Measurements from ENCODE around the gene SLU7.

The SLU7 gene

GRCh38 chr5:160399402-160400353 is 19.2 kb downstream of the SLU7 start, which contains the start of gene FAM200C:
Gene FAM200C (minus strand): TSS chr5:160400054. CDS start chr5:160395490, 4,564 bp downstream.
- peak; percentile 65 for DNase-seq

- no peak for DNase-seq
Measured at GRCh38 chr5:160398806-160399205, 20.1 kb downstream of the SLU7 start.

GRCh38 chr5:160397492-160397891 is 21.4 kb downstream of the SLU7 start:
- DNase-seq = no peak

- DNase-seq = no peak
Measured at GRCh38 chr5:160395111-160395510, 23.8 kb downstream of the SLU7 start.

- peak; percentile 42 for DNase-seq
Measured at GRCh38 chr5:160390787-160391696, 27.8 kb downstream of the SLU7 start.

- no peak for DNase-seq
Measured at GRCh38 chr5:160387445-160387844, 31.4 kb downstream of the SLU7 start.

- no peak for DNase-seq
Measured at GRCh38 chr5:160385496-160385895, 33.4 kb downstream of the SLU7 start.

- no peak for DNase-seq
Measured at GRCh38 chr5:160384681-160385080, 34.2 kb downstream of the SLU7 start.

- no peak for DNase-seq
Measured at GRCh38 chr5:160382346-160382745, 36.5 kb downstream of the SLU7 start.

GRCh38 chr5:160380041-160380440 is 38.8 kb downstream of the SLU7 start:
- DNase-seq = no peak

- no peak for DNase-seq
Measured at GRCh38 chr5:160379511-160379910, 39.4 kb downstream of the SLU7 start.

- no peak for DNase-seq
Measured at GRCh38 chr5:160378330-160378729, 40.6 kb downstream of the SLU7 start.

GRCh38 chr5:160377651-160378050 is 41.2 kb downstream of the SLU7 start:
- no peak for DNase-seq

GRCh38 chr5:160376416-160376815 is 42.5 kb downstream of the SLU7 start:
- no peak for DNase-seq

- no peak for DNase-seq
Measured at GRCh38 chr5:160375701-160376100, 43.2 kb downstream of the SLU7 start.

- DNase-seq = no peak
Measured at GRCh38 chr5:160375166-160375565, 43.7 kb downstream of the SLU7 start.

- no peak for DNase-seq
Measured at GRCh38 chr5:160371294-160371693, 47.6 kb downstream of the SLU7 start.

GRCh38 chr5:160370713-160371034 is 48.2 kb downstream of the SLU7 start:
- no peak for DNase-seq

GRCh38 chr5:160369990-160370712 is 48.7 kb downstream of the SLU7 start, which contains the start of gene C1QTNF2:
Gene C1QTNF2 (minus strand): TSS chr5:160370626. CDS start chr5:160355011, 15,615 bp downstream.
- DNase-seq = no peak

GRCh38 chr5:160367885-160368284 is 51.0 kb downstream of the SLU7 start:
- DNase-seq = no peak

- no peak for DNase-seq
Measured at GRCh38 chr5:160367261-160367660, 51.6 kb downstream of the SLU7 start.

GRCh38 chr5:160366230-160366629 is 52.7 kb downstream of the SLU7 start:
- no peak for DNase-seq

All from CD4-positive, alpha-beta T cell treated with Interleukin-4 for 4 hours (primary cell).